ENCODE results near the gene KIRREL3. TPM values are rescaled to one million over a fixed set of nuclear protein-coding genes. Genes with fewer than 3 reads are reported as not detected.
A peak's percentile ranks its signal among the peaks of the same experiment; 100 is the strongest.

Gene KIRREL3
- total and polyA plus RNA-seq, 9 of the 15 experiments (the other 6 are each of a cell fraction or from before 2014, with no cell fraction given), result 0.04 to 0.10 TPM; not detected in 7

GRCh38 chr11:127003260-127003981 lies 2.9 kb upstream of the KIRREL3 start:
- no peaks in the 10 kb centered on the region for H4K20me1 ChIP-seq (replicated peaks; ENCODE audit: control insufficient read depth, insufficient read depth, low read length)
- no TSS peak for BruUV-seq (replicated peaks)
- ATAC-seq, result peak; percentile 94
- no peaks in the 10 kb centered on the region for H3K79me2 ChIP-seq (ENCODE audit: control insufficient read depth, insufficient read depth, low read length)
- H3K4me2 ChIP-seq (ENCODE audit: insufficient read depth, low read length), result no peak overlapping the region
- no peaks in the 10 kb centered on the region for H3K36me3 ChIP-seq (ENCODE audit: control insufficient read depth, insufficient read depth, low read length)
- H2AFZ ChIP-seq (ENCODE audit: low read depth, low read length), result no peak overlapping the region
- peaks cover 0 to 4% of the 10 kb centered on the region in 2 experiments; a peak in 1 of 5 replicates for H3K4me1 ChIP-seq (replicated peaks in 1 of 2; ENCODE audit: control insufficient read depth in 2 of 2, insufficient read depth in 2 of 2, low read length in 2 of 2)
- FAIRE-seq, result no peak
- POLR2A ChIA-PET, result no interaction called here
- DNase-seq (ENCODE audit: extremely low read depth in 1 of 4, low spot score in 3 of 4), result peak; percentile 12 to 35 (median 22)
- H3K27me3 ChIP-seq (ENCODE audit: control insufficient read depth in 2 of 2, insufficient read depth in 2 of 2, low read length in 2 of 2), result peaks cover 15 to 24% of the 10 kb centered on the region in 2 experiments; a peak in 3 of 5 replicates
- in situ Hi-C loops (cut with MboI) (no loop called here), intact Hi-C loops (cut with micrococcal nuclease) (no loop called here)
- no peaks in the 10 kb centered on the region for H3K9me1 ChIP-seq (ENCODE audit: control insufficient read depth, insufficient read depth, low read length)
- no peak overlapping the region for H3K4me3 ChIP-seq
- TF ChIP-seq CLOCK (CRISPR knock-in tag; IDR thresholded peaks at IDR 0.05; ENCODE audit: borderline replicate concordance) (no peak), CAMTA2 (CRISPR knock-in tag; conservative IDR thresholded peaks at IDR 0.05) (no peak), PYGO2 (tag; IDR thresholded peaks at IDR 0.05) (no peak)
- no peaks in the 10 kb centered on the region for H3K9me3 ChIP-seq (replicated peaks; ENCODE audit: control insufficient read depth, insufficient read depth, low read depth, low read length)
- H3K9ac ChIP-seq (ENCODE audit: insufficient read depth in 1 of 2, low read depth in 2 of 2, low read length in 2 of 2), result no peak overlapping the region
- WGBS (ENCODE audit: insufficient coverage, low coverage, missing lambda C conversion rate), result 2% methylated on average over 37 of the region's 62 CpGs
- H3K27ac ChIP-seq (ENCODE audit: extremely low read depth, low read depth, low read length), result no peak overlapping the region
- CTCF ChIA-PET (ENCODE audit: low intra/inter-chr PET ratio), result no interaction called here

Measured in K562 (cell line).